GM19238 (cell line): ENCODE measurements around the gene PNMA1.

Source experiments
- DNase-seq: peaks from one replicate; pipeline ENCODE4 v3.0.0; 2011; ENCODE audit warnings: low spot score; ENCODE audit not compliant: insufficient read length

The PNMA1 gene

GRCh38 chr14:73713803-73714655, at the start of gene PNMA1:
Gene PNMA1 (minus strand): TSS chr14:73714384. CDS start chr14:73713639, 745 bp downstream.
- peak; percentile 98 for DNase-seq

- no peak for DNase-seq
Observed at GRCh38 chr14:73763396-73763795, 49.2 kb upstream of the PNMA1 start.

- no peak for DNase-seq
Observed at GRCh38 chr14:73762375-73762822, 48.2 kb upstream of the PNMA1 start.

- no peak for DNase-seq
Observed at GRCh38 chr14:73761618-73762355, 47.6 kb upstream of the PNMA1 start.

DNA sequence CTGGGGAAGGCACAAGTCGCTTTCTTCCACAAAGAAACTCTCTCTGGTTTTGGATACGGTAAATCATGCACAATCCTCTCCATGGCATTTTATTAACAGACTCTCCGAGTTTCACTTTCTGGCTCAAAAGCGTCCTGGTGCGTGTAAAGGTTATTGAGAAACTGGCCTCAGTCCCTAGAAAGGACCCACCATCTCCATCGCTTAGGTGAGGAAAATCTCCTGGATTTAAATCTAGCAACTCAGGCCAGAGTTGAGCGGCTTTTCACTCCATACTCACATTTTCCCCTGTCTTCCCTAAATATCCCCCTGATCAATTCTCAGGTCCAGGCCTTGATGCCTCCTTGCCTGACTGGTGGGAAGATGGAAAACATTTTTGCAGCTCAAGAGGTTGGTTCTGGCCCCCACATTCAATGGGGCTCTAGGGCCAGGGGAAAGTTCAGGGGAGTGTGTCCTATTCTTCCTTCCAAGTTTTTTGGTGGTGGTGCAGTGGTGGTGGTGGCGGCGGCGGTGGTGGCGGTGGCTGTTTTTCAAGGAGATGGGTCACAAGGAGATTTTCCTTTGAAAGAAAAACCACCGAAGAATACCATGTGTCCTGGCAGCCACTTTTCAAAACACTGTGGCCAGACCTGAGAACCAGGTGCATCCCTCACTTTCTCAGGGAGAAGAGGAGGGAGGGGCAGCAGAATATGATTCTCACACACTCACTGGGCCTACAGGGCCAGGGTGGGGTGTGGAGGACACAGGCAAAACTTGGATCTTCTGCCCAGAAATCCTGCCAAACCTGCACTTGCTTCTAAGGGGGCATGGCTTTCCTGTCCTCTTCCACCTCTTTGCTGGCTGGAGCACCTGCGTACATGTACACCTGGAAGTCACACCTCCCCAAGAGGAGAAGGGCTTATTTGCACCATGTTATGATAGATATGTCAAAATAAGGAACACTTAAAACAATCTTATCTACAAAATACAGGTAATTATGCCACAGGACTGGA, 46.7 kb upstream of the PNMA1 start:
- DNase-seq: no peak

GRCh38 chr14:73759714-73760597, 45.8 kb upstream of the PNMA1 start:
- DNase-seq: peak; percentile 88

- no peak for DNase-seq
Observed at GRCh38 chr14:73759183-73759713, 45.1 kb upstream of the PNMA1 start.

DNA sequence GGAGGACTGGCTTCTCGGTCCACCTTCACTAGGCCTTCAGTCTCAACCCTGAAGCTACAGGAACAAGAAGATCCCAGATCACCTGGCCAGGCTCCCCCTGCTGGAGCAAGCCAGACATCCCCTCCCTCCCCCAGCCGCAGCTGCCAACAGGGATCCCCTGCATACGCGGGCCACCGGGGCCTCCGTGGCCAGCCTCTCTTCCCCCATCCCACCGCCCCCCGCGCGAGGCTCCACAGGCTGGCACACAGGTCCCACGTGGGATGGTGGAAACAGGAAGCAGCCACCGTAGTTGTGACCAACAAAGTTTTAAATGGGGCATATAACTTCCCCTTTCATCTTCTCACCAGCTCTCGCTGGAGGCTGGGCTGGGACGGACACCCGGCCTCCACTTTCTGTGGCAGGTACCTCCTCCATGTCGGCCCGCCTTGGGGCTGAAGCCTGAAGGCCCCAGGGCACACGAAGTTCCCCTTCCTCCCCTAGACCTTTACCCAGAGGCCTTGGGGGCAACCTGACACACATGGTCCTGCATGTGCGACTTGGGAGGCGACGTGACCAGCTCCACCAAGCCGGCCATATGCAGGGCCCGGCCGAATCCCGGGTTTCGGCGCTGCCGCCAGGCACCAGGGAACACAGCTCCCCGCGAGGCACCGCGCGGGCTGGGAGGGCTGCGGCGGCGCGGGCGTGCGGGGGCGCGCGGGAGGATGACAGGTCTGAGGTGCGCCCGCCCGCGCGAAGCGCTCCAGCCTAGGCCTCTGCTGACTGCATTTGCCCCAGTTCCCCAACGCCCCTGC, 44.4 kb upstream of the PNMA1 start:
- DNase-seq: peak; percentile 61

- no peak for DNase-seq
Observed at GRCh38 chr14:73757876-73758391, 43.8 kb upstream of the PNMA1 start.

GRCh38 chr14:73757381-73757780, 43.2 kb upstream of the PNMA1 start:
- no peak for DNase-seq

DNA sequence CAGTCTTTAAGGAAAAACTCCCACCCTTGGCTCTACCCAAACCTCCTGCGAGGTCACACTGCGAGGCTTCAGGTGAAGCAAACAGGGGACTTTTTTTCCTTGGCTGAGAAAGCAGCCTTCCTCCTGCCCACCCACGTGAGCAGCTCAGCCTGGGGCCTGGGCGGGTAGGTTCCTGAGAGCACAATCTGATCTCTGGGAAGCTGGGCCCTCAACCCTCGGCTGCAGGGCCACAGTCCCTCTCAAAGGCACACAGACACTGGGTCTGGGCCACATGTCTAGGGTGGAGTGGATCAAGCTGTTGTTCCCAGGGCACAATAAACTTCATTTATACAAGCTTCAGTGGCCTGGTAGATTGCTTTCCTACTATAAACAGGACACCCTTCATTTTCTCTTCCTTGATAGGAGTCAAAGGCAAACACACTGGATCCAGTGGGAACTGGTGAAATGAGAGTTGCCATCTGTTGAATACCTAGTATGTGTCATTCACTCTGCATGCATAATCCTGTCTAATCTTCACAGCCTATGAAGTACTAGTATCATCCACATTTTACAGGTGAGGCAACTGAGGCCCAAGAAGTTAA, 41.3 kb upstream of the PNMA1 start:
- DNase-seq: no peak

- no peak for DNase-seq
Observed at GRCh38 chr14:73754911-73755360, 40.8 kb upstream of the PNMA1 start.

GRCh38 chr14:73753887-73754795, 40.0 kb upstream of the PNMA1 start:
- no peak for DNase-seq

DNA sequence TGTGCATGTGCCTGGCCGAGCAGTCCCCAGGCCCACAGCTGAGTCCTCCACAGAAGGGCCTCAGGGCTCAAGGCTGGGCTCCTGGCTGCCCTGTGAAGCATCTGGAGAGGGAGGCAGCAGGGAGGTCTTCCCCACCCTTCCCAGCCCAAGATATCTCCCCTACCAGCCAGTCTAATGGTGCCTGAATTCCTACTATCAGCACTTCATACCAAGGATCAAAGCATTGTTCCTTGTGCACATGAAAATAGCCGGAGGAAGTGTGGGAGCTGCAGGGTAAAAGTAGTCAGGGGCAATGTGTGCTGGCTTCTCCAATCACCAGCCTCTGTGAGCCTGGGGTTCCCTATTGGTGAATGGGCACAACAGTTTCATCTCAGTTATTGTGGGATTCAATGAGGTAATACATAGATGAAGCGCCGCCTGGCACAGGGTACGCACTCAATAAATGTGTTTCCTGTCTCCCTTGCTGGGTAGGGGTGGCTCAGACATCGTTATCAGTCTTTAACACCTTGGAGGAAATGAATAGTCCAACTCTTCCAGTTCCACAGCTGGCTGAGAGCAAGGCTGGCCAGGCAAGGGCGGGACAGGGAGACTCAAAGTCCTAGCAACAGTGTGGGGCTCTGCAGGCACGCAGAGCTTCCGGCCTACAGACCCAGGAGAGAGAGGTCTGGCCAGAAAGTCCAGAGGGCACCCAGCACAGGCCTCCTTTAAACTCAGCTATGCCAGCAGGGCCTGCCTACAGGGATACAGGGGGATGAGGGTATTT, 39.1 kb upstream of the PNMA1 start:
- no peak for DNase-seq

DNA sequence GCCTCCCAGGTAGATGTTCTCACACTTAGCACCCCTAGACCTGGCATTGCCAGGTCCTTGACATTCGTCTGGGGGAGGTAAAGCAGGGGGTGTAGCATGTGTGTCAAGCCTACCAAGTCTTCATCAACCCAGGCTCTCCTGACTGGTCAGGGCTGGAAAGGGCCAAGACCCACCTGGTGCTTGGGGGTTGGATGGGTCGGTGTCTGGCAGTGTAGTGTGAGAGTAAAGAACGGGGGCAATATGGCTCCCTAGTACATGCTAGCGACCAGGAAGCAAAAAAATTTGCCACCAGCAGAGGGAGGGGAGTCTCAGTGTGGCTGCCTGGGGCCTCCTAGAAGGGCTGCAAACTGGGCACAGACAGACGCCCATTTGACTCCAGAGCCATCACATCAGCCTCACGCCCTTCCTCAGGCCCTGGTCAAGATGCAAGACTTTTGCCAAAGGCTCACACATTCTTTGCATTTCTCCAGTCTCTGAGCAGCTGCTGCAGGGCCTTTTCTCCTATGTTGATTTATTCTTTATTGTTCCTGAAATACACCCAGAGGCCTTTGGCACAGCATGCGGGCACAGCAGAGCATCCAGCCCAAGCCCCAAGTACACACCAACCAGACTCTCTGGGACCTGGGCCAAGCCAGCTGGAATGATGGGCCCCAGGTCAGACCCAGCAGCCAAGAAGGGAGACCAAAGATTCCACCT, 38.3 kb upstream of the PNMA1 start:
- no peak for DNase-seq

DNA sequence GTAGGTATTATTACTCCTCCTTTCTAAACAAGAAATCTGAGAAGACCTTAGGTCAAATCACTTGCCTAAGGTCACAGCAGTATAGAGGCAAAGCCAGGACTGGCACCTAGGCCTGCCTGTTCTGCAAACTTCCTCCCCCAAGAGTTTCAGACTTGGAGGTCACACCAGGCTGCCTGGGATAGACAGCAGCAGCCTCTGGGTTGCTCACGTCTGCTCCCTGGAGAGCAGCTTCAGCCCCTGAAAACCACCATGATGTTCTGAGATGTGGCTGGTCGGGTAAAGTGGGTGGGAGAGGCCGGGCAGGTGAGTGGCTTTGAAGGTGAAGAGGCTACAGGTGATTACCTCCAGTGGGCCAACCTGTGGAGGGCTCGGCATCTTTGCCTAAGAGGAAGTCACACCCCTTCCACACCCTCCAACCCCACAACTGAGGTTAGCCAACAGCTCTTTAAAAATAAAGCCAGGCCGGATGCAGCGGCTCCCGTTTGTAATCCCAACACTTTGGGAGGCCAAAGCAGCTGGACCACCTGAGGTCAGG, 37.0 kb upstream of the PNMA1 start:
- DNase-seq: no peak
